Suprapubic skin (tissue), 4 donors: ENCODE measurements around the gene ELF1. TPM values are rescaled to one million over a fixed set of nuclear protein-coding genes. Genes with fewer than 3 reads are reported as not detected.

ENCODE experiments used
- DNase-seq, 2 donors: peaks; one replicate each; pipeline ENCODE4 v3.0.0-alpha.2; 2019; ENCODE audit warnings: low spot score in 2 of 2
- H3K27ac ChIP-seq: fragments of 200-600 bp; sonication (generic); one replicate; pipeline ENCODE4 v1.5.1; 2019
- H3K27me3 ChIP-seq: fragments of 200-600 bp; sonication (generic); one replicate; pipeline ENCODE4 v1.5.1; 2019
- H3K36me3 ChIP-seq: fragments of 200-600 bp; sonication (generic); one replicate; pipeline ENCODE4 v1.5.1; 2019
- H3K4me1 ChIP-seq: fragments of 200-600 bp; sonication (generic); one replicate; pipeline ENCODE4 v1.5.1; 2019
- H3K4me3 ChIP-seq: fragments of 200-600 bp; sonication (generic); one replicate; pipeline ENCODE4 v1.5.1; 2019; ENCODE audit warnings: mild to moderate bottlenecking
- H3K9me3 ChIP-seq: fragments of 200-600 bp; sonication (generic); one replicate; pipeline ENCODE4 v1.5.1; 2019
- CTCF ChIP-seq, 2 donors: fragments of 200-600 bp in 1 of 2; fragments of 450-650 bp in 1 of 2; sonication (generic) in 1 of 2; IDR thresholded peaks; one replicate each; pipeline ENCODE4 v1.5.1; 2016 to 2019; ENCODE audit warnings: antibody characterized with exemption in 2 of 2, mild to moderate bottlenecking in 1 of 2, moderate library complexity in 1 of 2
- EP300 ChIP-seq: sonication (generic); formaldehyde crosslinking; IDR thresholded peaks from one replicate; pipeline ENCODE4 v1.6.1; 2017; ENCODE audit warnings: antibody characterized with exemption
- POLR2A ChIP-seq, 2 donors: fragments of 450-650 bp; IDR thresholded peaks; one replicate each; pipeline ENCODE4 v1.6.1; 2017; ENCODE audit warnings: antibody characterized with exemption in 2 of 2, mild to moderate bottlenecking in 2 of 2, moderate library complexity in 2 of 2
- POLR2AphosphoS5 ChIP-seq, 3 donors: sonication (generic); formaldehyde crosslinking; IDR thresholded peaks; one replicate each; pipeline ENCODE4 v1.6.1; 2017; ENCODE audit warnings: antibody characterized with exemption in 3 of 3
- whole genome bisulfite sequencing: methylation state at CpG from one replicate; pipeline ENCODE4 v1.1.5; 2018; 5-methylcytosine and 5-hydroxymethylcytosine counted together
- total RNA-seq, 4 donors: library from RNA; depleted of rRNA; stranded (reverse); fragments of >200 nt; gene quantifications; one replicate each; pipeline ENCODE4 v1.1.0, GENCODE V29; 2016

Gene ELF1
- total RNA-seq, 4 donors from 2014 or later, result 81.7 to 123 (median 111) TPM

- TF ChIP-seq POLR2AphosphoS5 (IDR thresholded peaks at IDR 0.05), result no peak
- TF ChIP-seq POLR2A (IDR thresholded peaks at IDR 0.05), result no peak
- no peak for TF ChIP-seq CTCF (IDR thresholded peaks at IDR 0.05)
- TF ChIP-seq EP300, result no peak
- H3K4me3 ChIP-seq, result no peak overlapping the region
- 72% methylated on average over 1 of the region's 1 CpG for WGBS
These were observed 45.7 kb downstream of the ELF1 start for GRCh38 chr13:40973409-40973808.

GRCh38 chr13:40971321-40971720, 47.8 kb downstream of the ELF1 start:
- no peak overlapping the region for H3K4me3 ChIP-seq
- WGBS, result 82% methylated on average over 4 of the region's 4 CpGs

More at GRCh38 chr13:40973409-40973808, 45.7 kb downstream of the ELF1 start:
- Histone ChIP-seq H3K9me3 (no peaks in the 10 kb centered on the region), H3K4me1 (peaks cover 75% of the 10 kb centered on the region), H3K27me3 (no peaks in the 10 kb centered on the region), H3K27ac (no peak overlapping the region), H3K36me3 (no peaks in the 10 kb centered on the region)
- DNase-seq, result no peak

GRCh38 chr13:40970803-40971202, 48.3 kb downstream of the ELF1 start:
- WGBS, result 90% methylated on average over 4 of the region's 4 CpGs
- peaks cover 82% of the 10 kb centered on the region for H3K4me1 ChIP-seq

More at GRCh38 chr13:40971321-40971720, 47.8 kb downstream of the ELF1 start:
- TF ChIP-seq CTCF (IDR thresholded peaks at IDR 0.05) (no peak), POLR2A (IDR thresholded peaks at IDR 0.05) (no peak), EP300 (no peak), POLR2AphosphoS5 (IDR thresholded peaks at IDR 0.05) (no peak)
- peaks cover 82% of the 10 kb centered on the region for H3K4me1 ChIP-seq
- no peak overlapping the region for H3K27ac ChIP-seq
- no peaks in the 10 kb centered on the region for H3K9me3 ChIP-seq
- no peak for DNase-seq
- H3K27me3 ChIP-seq, result no peaks in the 10 kb centered on the region
- no peaks in the 10 kb centered on the region for H3K36me3 ChIP-seq

GRCh38 chr13:40969169-40969901, 49.8 kb downstream of the ELF1 start:
- Histone ChIP-seq H3K9me3 (no peaks in the 10 kb centered on the region), H3K27me3 (no peaks in the 10 kb centered on the region), H3K4me3 (no peak overlapping the region), H3K27ac (no peak overlapping the region), H3K4me1 (peaks cover 82% of the 10 kb centered on the region), H3K36me3 (no peaks in the 10 kb centered on the region)
- 53% methylated on average over 4 of the region's 4 CpGs for WGBS
- no peak for TF ChIP-seq POLR2AphosphoS5 (IDR thresholded peaks at IDR 0.05)
- TF ChIP-seq EP300, result no peak
- TF ChIP-seq POLR2A (IDR thresholded peaks at IDR 0.05), result no peak
- TF ChIP-seq CTCF (IDR thresholded peaks at IDR 0.05), result no peak
- DNase-seq, result no peak

More at GRCh38 chr13:40970803-40971202, 48.3 kb downstream of the ELF1 start:
- DNase-seq, result no peak
- no peaks in the 10 kb centered on the region for H3K9me3 ChIP-seq
- no peak overlapping the region for H3K4me3 ChIP-seq
- no peaks in the 10 kb centered on the region for H3K27me3 ChIP-seq
- TF ChIP-seq POLR2A (IDR thresholded peaks at IDR 0.05) (no peak), CTCF (IDR thresholded peaks at IDR 0.05) (no peak), EP300 (no peak), POLR2AphosphoS5 (IDR thresholded peaks at IDR 0.05) (no peak)
- H3K36me3 ChIP-seq, result no peaks in the 10 kb centered on the region
- no peak overlapping the region for H3K27ac ChIP-seq

GRCh38 chr13:40968416-40969000, 50.6 kb downstream of the ELF1 start:
- Histone ChIP-seq H3K9me3 (no peaks in the 10 kb centered on the region), H3K4me3 (no peak overlapping the region), H3K27ac (no peak overlapping the region), H3K4me1 (peaks cover 81% of the 10 kb centered on the region), H3K27me3 (no peaks in the 10 kb centered on the region), H3K36me3 (no peaks in the 10 kb centered on the region)
- 53% methylated on average over 2 of the region's 2 CpGs for WGBS
- DNase-seq, result no peak
- TF ChIP-seq CTCF (IDR thresholded peaks at IDR 0.05), result no peak
- TF ChIP-seq POLR2A (IDR thresholded peaks at IDR 0.05), result no peak
- TF ChIP-seq EP300, result no peak
- no peak for TF ChIP-seq POLR2AphosphoS5 (IDR thresholded peaks at IDR 0.05)
